ENCODE measurements around the gene USP7. TPM values are rescaled to one million over a fixed set of nuclear protein-coding genes. Genes with fewer than 3 reads are reported as not detected.

The USP7 gene
- total RNA-seq, 2 experiments from 2014 or later: 46.4 to 127 TPM

DNA sequence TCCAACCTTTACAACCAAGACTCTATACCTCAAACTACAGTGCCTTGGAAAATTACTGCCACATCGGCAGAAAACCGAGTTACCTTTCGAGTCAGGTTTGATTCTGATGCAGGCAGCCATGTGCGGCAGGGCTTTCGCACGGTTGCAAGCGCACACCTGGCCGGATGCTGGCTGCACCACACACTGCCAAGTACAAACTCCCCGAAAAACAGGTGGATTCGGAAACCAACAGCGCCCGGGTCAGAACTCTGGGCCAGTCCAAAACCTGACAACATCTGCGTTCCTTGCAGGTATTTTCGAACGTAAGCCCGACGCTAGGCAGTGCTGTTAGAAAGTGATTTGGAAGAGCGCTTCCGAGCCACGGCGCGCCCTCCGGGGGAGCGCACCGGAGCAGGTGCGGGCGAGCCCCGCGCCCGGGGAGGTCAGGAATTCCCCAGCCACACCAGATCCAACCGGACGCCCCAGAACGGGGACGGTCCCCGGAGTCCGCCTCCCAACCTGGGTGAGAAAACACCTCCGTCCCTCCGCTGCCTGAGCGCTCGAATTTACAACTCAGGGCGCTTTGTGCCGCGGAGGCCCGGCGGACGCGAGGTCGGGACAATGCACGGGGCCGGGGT lies 1.2 kb downstream of the USP7 start:
- CTCF ChIA-PET (ENCODE audit: unreplicated experiment): no interaction called here
- peaks cover 52% of the 10 kb centered on the region for H3K4me1 ChIP-seq (ENCODE audit: insufficient read depth, low read length, poor library complexity, severe bottlenecking)
- H3K27ac ChIP-seq (ENCODE audit: low read depth, low read length, poor library complexity, severe bottlenecking): peak overlapping the region; percentile 67
- no peaks in the 10 kb centered on the region; the same call in 1 of the 2 replicates for H3K36me3 ChIP-seq (ENCODE audit: insufficient read depth, low read length)
- no TSS peak for BruUV-seq (replicated peaks)
- H3K4me2 ChIP-seq (ENCODE audit: low read length): peak overlapping the region; percentile 97
- peaks cover 45% of the 10 kb centered on the region for H4K20me1 ChIP-seq (ENCODE audit: insufficient read depth, low read length)
- H3K4me3 ChIP-seq (ENCODE audit: low read depth, low read length, poor library complexity, severe bottlenecking): peak overlapping the region; percentile 84
- H3K9me2 ChIP-seq (ENCODE audit: insufficient read depth, low read length): no peaks in the 10 kb centered on the region
- POLR2A ChIA-PET: interaction anchor here (1.3 kb wide), 1 partner anchor 11 kb away, joined by 4 read pairs; no protein-coding TSS in a partner anchor
- peak; percentile 94 for DNase-seq (ENCODE audit: low spot score)
- TF ChIP-seq EZH2phosphoT487 (IDR thresholded peaks at IDR 0.05; ENCODE audit: borderline replicate concordance, low read depth, low read length): no peak
- TF ChIP-seq, protein P1, sequence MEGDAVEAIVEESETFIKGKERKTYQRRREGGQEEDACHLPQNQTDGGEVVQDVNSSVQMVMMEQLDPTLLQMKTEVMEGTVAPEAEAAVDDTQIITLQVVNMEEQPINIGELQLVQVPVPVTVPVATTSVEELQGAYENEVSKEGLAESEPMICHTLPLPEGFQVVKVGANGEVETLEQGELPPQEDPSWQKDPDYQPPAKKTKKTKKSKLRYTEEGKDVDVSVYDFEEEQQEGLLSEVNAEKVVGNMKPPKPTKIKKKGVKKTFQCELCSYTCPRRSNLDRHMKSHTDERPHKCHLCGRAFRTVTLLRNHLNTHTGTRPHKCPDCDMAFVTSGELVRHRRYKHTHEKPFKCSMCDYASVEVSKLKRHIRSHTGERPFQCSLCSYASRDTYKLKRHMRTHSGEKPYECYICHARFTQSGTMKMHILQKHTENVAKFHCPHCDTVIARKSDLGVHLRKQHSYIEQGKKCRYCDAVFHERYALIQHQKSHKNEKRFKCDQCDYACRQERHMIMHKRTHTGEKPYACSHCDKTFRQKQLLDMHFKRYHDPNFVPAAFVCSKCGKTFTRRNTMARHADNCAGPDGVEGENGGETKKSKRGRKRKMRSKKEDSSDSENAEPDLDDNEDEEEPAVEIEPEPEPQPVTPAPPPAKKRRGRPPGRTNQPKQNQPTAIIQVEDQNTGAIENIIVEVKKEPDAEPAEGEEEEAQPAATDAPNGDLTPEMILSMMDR (conservative IDR thresholded peaks at IDR 0.05; ENCODE audit: low read length): no peak
- no peak overlapping the region for H2AFZ ChIP-seq (ENCODE audit: low read length)
- peaks cover 47% of the 10 kb centered on the region for H3K79me2 ChIP-seq (ENCODE audit: insufficient read depth, low read depth, low read length)
- intact Hi-C loops (cut with micrococcal nuclease; ENCODE audit: unreplicated experiment): loop anchor here (2.0 kb wide), 3 partner anchors 26 to 172 kb away; partner anchors contain the start of gene HAPSTR1
- no peaks in the 10 kb centered on the region for H3K9me3 ChIP-seq (ENCODE audit: low read length)

DNA sequence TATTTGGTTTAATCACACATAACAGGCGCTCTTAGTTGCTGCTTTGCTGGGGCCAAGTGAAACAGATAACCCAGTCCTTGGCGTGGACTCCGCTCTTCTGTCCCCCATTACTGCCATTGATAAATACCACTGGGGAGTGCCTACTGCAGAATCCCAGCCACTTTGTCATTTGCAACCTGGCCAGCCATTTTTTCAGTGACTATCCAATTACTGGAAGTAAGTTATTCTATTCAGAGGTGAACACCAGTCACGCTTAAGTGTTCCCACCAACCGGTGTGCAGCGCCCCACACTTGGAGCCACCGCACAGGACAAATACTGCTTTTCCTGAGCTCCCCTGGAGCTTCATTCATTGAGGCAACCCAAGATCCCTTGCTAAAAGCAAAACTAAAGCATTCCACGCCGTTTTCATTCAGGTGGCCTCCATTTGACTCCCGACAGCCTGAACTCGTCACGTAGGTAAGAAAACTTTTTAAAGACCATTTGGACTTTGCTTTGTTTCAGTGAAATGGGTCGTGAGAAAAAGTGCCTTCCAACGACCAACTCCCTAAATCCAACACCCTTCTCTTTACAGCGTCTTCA lies 1.8 kb downstream of the USP7 start:
- intact Hi-C loops (cut with micrococcal nuclease; ENCODE audit: unreplicated experiment): loop anchor here (2.0 kb wide), 4 partner anchors 17 to 173 kb away; partner anchors contain the start of gene HAPSTR1
- Histone ChIP-seq H3K79me2 (ENCODE audit: insufficient read depth, low read depth, low read length) (peaks cover 53% of the 10 kb centered on the region), H3K9me3 (ENCODE audit: low read length) (no peaks in the 10 kb centered on the region), H3K4me3 (ENCODE audit: low read depth, low read length, poor library complexity, severe bottlenecking) (peak overlapping the region; percentile 84), H3K9me2 (ENCODE audit: insufficient read depth, low read length) (no peaks in the 10 kb centered on the region), H3K4me2 (ENCODE audit: low read length) (peak overlapping the region; percentile 97), H4K20me1 (ENCODE audit: insufficient read depth, low read length) (peaks cover 51% of the 10 kb centered on the region), H3K4me1 (ENCODE audit: insufficient read depth, low read length, poor library complexity, severe bottlenecking) (peaks cover 58% of the 10 kb centered on the region), H3K27ac (ENCODE audit: low read depth, low read length, poor library complexity, severe bottlenecking) (peak overlapping the region; percentile 29), H3K36me3 (ENCODE audit: insufficient read depth, low read length) (no peaks in the 10 kb centered on the region; the same call in 1 of the 2 replicates), H2AFZ (ENCODE audit: low read length) (no peak overlapping the region)
- TSS peak; percentile 53 for BruUV-seq (replicated peaks)
- peak; percentile 37 for DNase-seq (ENCODE audit: low spot score)
- TF ChIP-seq, protein P1 (conservative IDR thresholded peaks at IDR 0.05; ENCODE audit: low read length): no peak
- no peak for TF ChIP-seq EZH2phosphoT487 (IDR thresholded peaks at IDR 0.05; ENCODE audit: borderline replicate concordance, low read depth, low read length)
- ChIA-PET POLR2A (interaction anchor here (0.7 to 1.3 kb wide), 3 partner anchors 11 to 1957 kb away, joined by 3 to 4 read pairs (median 4); no protein-coding TSS in a partner anchor), CTCF (ENCODE audit: unreplicated experiment) (no interaction called here)

Measured in OCI-LY7 (cell line).